Measurements from ENCODE around the gene PLXNB3. TPM values are rescaled to one million over a fixed set of nuclear protein-coding genes. Genes with fewer than 3 reads are reported as not detected.
"Not testable (repeated sequence)": the region's sequence is repeated elsewhere in the genome, so short reads cannot be mapped to it uniquely, and the experiment has no call there.

The PLXNB3 gene
- total RNA-seq, 1 experiment from 2014 or later = 41.4 TPM

GRCh38 chrX:153739754-153740486, 24.1 kb upstream of the PLXNB3 start:
- Histone ChIP-seq H3K27me3 (ENCODE audit: insufficient read depth, low read depth) (no peaks in the 10 kb centered on the region), H3F3A (ENCODE audit: insufficient read depth, low read depth) (no peaks in the 10 kb centered on the region), H4K20me1 (ENCODE audit: insufficient read depth) (no peaks in the 10 kb centered on the region), H2AFZ (no peak overlapping the region), H3K4me3 (no peak overlapping the region), H3K9me3 (ENCODE audit: insufficient read depth, low read depth) (no peaks in the 10 kb centered on the region), H3K79me2 (ENCODE audit: low read depth) (no peaks in the 10 kb centered on the region), H3K27ac (no peak overlapping the region), H3K4me1 (replicated peaks; ENCODE audit: insufficient read depth) (no peaks in the 10 kb centered on the region), H3K9me2 (ENCODE audit: insufficient read depth) (no peaks in the 10 kb centered on the region), H3K36me3 (ENCODE audit: low read depth) (no peaks in the 10 kb centered on the region; the same call in 1 of the 2 replicates), H3K4me2 (no peak overlapping the region)
- no TSS peak for BruUV-seq (replicated peaks)
- CTCF ChIA-PET = interaction anchor here (0.7 kb wide), 1 partner anchor 11 kb away, joined by 4 read pairs; no protein-coding TSS in a partner anchor
- TF ChIP-seq, protein P1, sequence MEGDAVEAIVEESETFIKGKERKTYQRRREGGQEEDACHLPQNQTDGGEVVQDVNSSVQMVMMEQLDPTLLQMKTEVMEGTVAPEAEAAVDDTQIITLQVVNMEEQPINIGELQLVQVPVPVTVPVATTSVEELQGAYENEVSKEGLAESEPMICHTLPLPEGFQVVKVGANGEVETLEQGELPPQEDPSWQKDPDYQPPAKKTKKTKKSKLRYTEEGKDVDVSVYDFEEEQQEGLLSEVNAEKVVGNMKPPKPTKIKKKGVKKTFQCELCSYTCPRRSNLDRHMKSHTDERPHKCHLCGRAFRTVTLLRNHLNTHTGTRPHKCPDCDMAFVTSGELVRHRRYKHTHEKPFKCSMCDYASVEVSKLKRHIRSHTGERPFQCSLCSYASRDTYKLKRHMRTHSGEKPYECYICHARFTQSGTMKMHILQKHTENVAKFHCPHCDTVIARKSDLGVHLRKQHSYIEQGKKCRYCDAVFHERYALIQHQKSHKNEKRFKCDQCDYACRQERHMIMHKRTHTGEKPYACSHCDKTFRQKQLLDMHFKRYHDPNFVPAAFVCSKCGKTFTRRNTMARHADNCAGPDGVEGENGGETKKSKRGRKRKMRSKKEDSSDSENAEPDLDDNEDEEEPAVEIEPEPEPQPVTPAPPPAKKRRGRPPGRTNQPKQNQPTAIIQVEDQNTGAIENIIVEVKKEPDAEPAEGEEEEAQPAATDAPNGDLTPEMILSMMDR (conservative IDR thresholded peaks at IDR 0.05) = no peak
- no peak for TF ChIP-seq EZH2 (IDR thresholded peaks at IDR 0.05; ENCODE audit: low read depth)
- no peak for DNase-seq
- intact Hi-C loops (cut with micrococcal nuclease; ENCODE audit: unreplicated experiment) = no loop called here
- POLR2A ChIA-PET (ENCODE audit: unreplicated experiment) = no interaction called here

- H2AFZ ChIP-seq = no peak overlapping the region
- H3K27me3 ChIP-seq (ENCODE audit: insufficient read depth, low read depth) = no peaks in the 10 kb centered on the region
- no peak for DNase-seq
- POLR2A ChIA-PET (ENCODE audit: unreplicated experiment) = no interaction called here
- H3F3A ChIP-seq (ENCODE audit: insufficient read depth, low read depth) = no peaks in the 10 kb centered on the region
- H3K4me3 ChIP-seq = no peak overlapping the region
- no peak overlapping the region for H3K4me2 ChIP-seq
- no peaks in the 10 kb centered on the region for H3K36me3 ChIP-seq (ENCODE audit: low read depth)
- no peaks in the 10 kb centered on the region for H3K9me2 ChIP-seq (ENCODE audit: insufficient read depth)
- no peak for TF ChIP-seq EZH2 (IDR thresholded peaks at IDR 0.05; ENCODE audit: low read depth)
- TF ChIP-seq, protein P1 (conservative IDR thresholded peaks at IDR 0.05) = no peak
- intact Hi-C loops (cut with micrococcal nuclease; ENCODE audit: unreplicated experiment) = no loop called here
- no peak overlapping the region for H3K27ac ChIP-seq
- H4K20me1 ChIP-seq (ENCODE audit: insufficient read depth) = no peaks in the 10 kb centered on the region
- CTCF ChIA-PET = no interaction called here
- H3K79me2 ChIP-seq (ENCODE audit: low read depth) = no peaks in the 10 kb centered on the region
- no peaks in the 10 kb centered on the region for H3K9me3 ChIP-seq (ENCODE audit: insufficient read depth, low read depth)
- H3K4me1 ChIP-seq (replicated peaks; ENCODE audit: insufficient read depth) = no peaks in the 10 kb centered on the region
- no TSS peak for BruUV-seq (replicated peaks)
These were observed 23.3 kb upstream of the PLXNB3 start for GRCh38 chrX:153740631-153741222.

GRCh38 chrX:153741446-153741845, 22.6 kb upstream of the PLXNB3 start:
- TF ChIP-seq, protein P1 (conservative IDR thresholded peaks at IDR 0.05) = no peak
- TF ChIP-seq EZH2 (IDR thresholded peaks at IDR 0.05; ENCODE audit: low read depth) = no peak
- no peak overlapping the region for H2AFZ ChIP-seq
- no peak overlapping the region for H3K4me3 ChIP-seq
- no peak overlapping the region for H3K4me2 ChIP-seq
- ChIA-PET CTCF (no interaction called here), POLR2A (ENCODE audit: unreplicated experiment) (no interaction called here)
- BruUV-seq (replicated peaks) = no TSS peak
- no peaks in the 10 kb centered on the region for H3K9me3 ChIP-seq (ENCODE audit: insufficient read depth, low read depth)
- intact Hi-C loops (cut with micrococcal nuclease; ENCODE audit: unreplicated experiment) = no loop called here
- no peaks in the 10 kb centered on the region for H3K4me1 ChIP-seq (replicated peaks; ENCODE audit: insufficient read depth)
- no peaks in the 10 kb centered on the region for H3K79me2 ChIP-seq (ENCODE audit: low read depth)
- no peaks in the 10 kb centered on the region for H3K27me3 ChIP-seq (ENCODE audit: insufficient read depth, low read depth)
- H3K9me2 ChIP-seq (ENCODE audit: insufficient read depth) = no peaks in the 10 kb centered on the region
- DNase-seq = no peak
- H4K20me1 ChIP-seq (ENCODE audit: insufficient read depth) = no peaks in the 10 kb centered on the region
- H3K27ac ChIP-seq = no peak overlapping the region
- H3K36me3 ChIP-seq (ENCODE audit: low read depth) = no peaks in the 10 kb centered on the region
- no peaks in the 10 kb centered on the region for H3F3A ChIP-seq (ENCODE audit: insufficient read depth, low read depth)

DNA sequence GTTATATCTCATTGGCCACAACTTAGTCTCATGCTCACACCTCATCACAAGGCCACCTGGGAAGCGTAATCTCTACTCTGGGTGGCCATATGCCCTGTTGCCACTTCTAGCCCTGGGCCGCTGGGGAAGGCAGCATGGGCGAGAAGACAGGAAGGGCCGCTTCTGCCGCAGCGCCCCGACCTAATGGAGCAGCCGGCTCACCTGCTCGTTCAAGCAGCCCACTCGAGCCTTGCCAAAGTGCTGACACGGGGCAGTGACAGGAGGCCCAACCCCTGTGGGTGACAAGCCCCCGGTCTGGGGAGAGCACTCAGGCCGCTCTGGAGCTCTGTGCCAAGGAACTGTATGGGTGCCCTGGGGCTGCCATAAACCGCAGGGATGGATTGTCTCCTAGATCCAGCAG, 21.9 kb upstream of the PLXNB3 start:
- H3K79me2 ChIP-seq (ENCODE audit: low read depth); H3K9me2 ChIP-seq (ENCODE audit: insufficient read depth); H3K4me1 ChIP-seq (replicated peaks; ENCODE audit: insufficient read depth); H3K9me3 ChIP-seq (ENCODE audit: insufficient read depth, low read depth); BruUV-seq (replicated peaks); H4K20me1 ChIP-seq (ENCODE audit: insufficient read depth); H2AFZ ChIP-seq; H3K36me3 ChIP-seq (ENCODE audit: low read depth); H3K4me3 ChIP-seq; POLR2A ChIA-PET (ENCODE audit: unreplicated experiment); intact Hi-C loops (cut with micrococcal nuclease; ENCODE audit: unreplicated experiment); H3K27me3 ChIP-seq (ENCODE audit: insufficient read depth, low read depth); H3K4me2 ChIP-seq; CTCF ChIA-PET; DNase-seq; H3F3A ChIP-seq (ENCODE audit: insufficient read depth, low read depth); H3K27ac ChIP-seq: not testable (repeated sequence)

GRCh38 chrX:153742796-153743467, 21.1 kb upstream of the PLXNB3 start:
- H3K4me3 ChIP-seq; H3K4me2 ChIP-seq; H3K9me3 ChIP-seq (ENCODE audit: insufficient read depth, low read depth); H3K9me2 ChIP-seq (ENCODE audit: insufficient read depth); H2AFZ ChIP-seq; POLR2A ChIA-PET (ENCODE audit: unreplicated experiment); DNase-seq; H3K27me3 ChIP-seq (ENCODE audit: insufficient read depth, low read depth); H3K4me1 ChIP-seq (replicated peaks; ENCODE audit: insufficient read depth); BruUV-seq (replicated peaks); CTCF ChIA-PET; H3K27ac ChIP-seq; intact Hi-C loops (cut with micrococcal nuclease; ENCODE audit: unreplicated experiment); H3F3A ChIP-seq (ENCODE audit: insufficient read depth, low read depth); H3K79me2 ChIP-seq (ENCODE audit: low read depth); H4K20me1 ChIP-seq (ENCODE audit: insufficient read depth); H3K36me3 ChIP-seq (ENCODE audit: low read depth): not testable (repeated sequence)
